HG03066 (cell line): ENCODE measurements around the gene CAND2.
"Not testable (repeated sequence)": the region's sequence is repeated elsewhere in the genome, so short reads cannot be mapped to it uniquely, and the experiment has no call there.

ENCODE experiments used
- ATAC-seq: cut with Tn5 transposase; IDR thresholded peaks from one replicate; pipeline ENCODE4 v1.9.1; 2021; ENCODE audit warnings: low read depth; ENCODE audit not compliant: unreplicated experiment

Gene CAND2

GRCh38 chr3:12828751-12829150 lies 32.3 kb downstream of the CAND2 start:
- ATAC-seq, result no peak

- no peak for ATAC-seq
Measured at GRCh38 chr3:12829404-12829803, 32.9 kb downstream of the CAND2 start.

- no peak for ATAC-seq
Measured at GRCh38 chr3:12829886-12830784, 33.7 kb downstream of the CAND2 start.

GRCh38 chr3:12830785-12831156 lies 34.3 kb downstream of the CAND2 start:
- no peak for ATAC-seq

- ATAC-seq, result no peak
Measured at GRCh38 chr3:12831301-12831866, 34.9 kb downstream of the CAND2 start.

- no peak for ATAC-seq
Measured at GRCh38 chr3:12832350-12833221, 36.1 kb downstream of the CAND2 start.

GRCh38 chr3:12833222-12834161 lies 37.0 kb downstream of the CAND2 start:
- no peak for ATAC-seq

GRCh38 chr3:12835052-12835665 lies 38.7 kb downstream of the CAND2 start:
- ATAC-seq, result no peak

- ATAC-seq, result no peak
Measured at GRCh38 chr3:12837295-12837986, 41.0 kb downstream of the CAND2 start.

GRCh38 chr3:12838179-12838965 lies 41.9 kb downstream of the CAND2 start:
- no peak for ATAC-seq

- no peak for ATAC-seq
Measured at GRCh38 chr3:12839156-12839946, 42.9 kb downstream of the CAND2 start.

GRCh38 chr3:12840148-12840547 lies 43.7 kb downstream of the CAND2 start:
- ATAC-seq, result not testable (repeated sequence)

GRCh38 chr3:12840591-12841148 lies 44.2 kb downstream of the CAND2 start:
- peak; percentile 37 for ATAC-seq

- ATAC-seq, result peak; percentile 86
Measured at GRCh38 chr3:12841149-12841969, 44.9 kb downstream of the CAND2 start, which contains the start of gene RPL32. TSS of gene RPL32 (minus strand) at chr3:12841565. CDS start at chr3:12840237, 1,328 bp downstream.

GRCh38 chr3:12841970-12842328 lies 45.5 kb downstream of the CAND2 start:
- no peak for ATAC-seq

GRCh38 chr3:12842469-12842868 lies 46.0 kb downstream of the CAND2 start:
- no peak for ATAC-seq
